Neural crest cell (in vitro differentiated cells): ENCODE measurements around the gene GPR146. TPM values are rescaled to one million over a fixed set of nuclear protein-coding genes. Genes with fewer than 3 reads are reported as not detected.

ENCODE experiments used
- DNase-seq: peaks from one replicate; pipeline ENCODE4 v3.0.0; 2021; ENCODE audit warnings: low read depth, mixed read lengths, low spot score
- H3K27ac Mint-ChIP-seq: one replicate; pipeline ENCODE4 v1.8.0; 2021; ENCODE audit warnings: mild to moderate bottlenecking, mixed read lengths; ENCODE audit not compliant: unreplicated experiment
- H3K27me3 Mint-ChIP-seq: 2 replicates; pipeline ENCODE4 v1.8.0; 2021; ENCODE audit warnings: low read depth, mild to moderate bottlenecking, mixed read lengths
- H3K36me3 Mint-ChIP-seq: 2 replicates; pipeline ENCODE4 v1.8.0; 2021; ENCODE audit warnings: low read depth, mild to moderate bottlenecking, mixed read lengths
- H3K4me1 Mint-ChIP-seq: 2 replicates; pipeline ENCODE4 v1.8.0; 2021; ENCODE audit warnings: mixed read lengths
- H3K4me3 Mint-ChIP-seq: one replicate; pipeline ENCODE4 v1.8.0; 2021; ENCODE audit warnings: mild to moderate bottlenecking, mixed read lengths
- H3K9me3 Mint-ChIP-seq: 2 replicates; pipeline ENCODE4 v1.8.0; 2021; ENCODE audit warnings: mixed read lengths
- CTCF ChIP-seq: fragments of 200-600 bp; sonication (generic); conservative IDR thresholded peaks from 2 replicates; pipeline ENCODE4 v1.5.0; 2021; ENCODE audit warnings: antibody characterized with exemption, mild to moderate bottlenecking
- total RNA-seq: library from RNA; stranded (reverse); gene quantifications from 2 replicates; pipeline ENCODE4 v1.2.1, GENCODE V29; 2021

Gene GPR146
- total RNA-seq, 1 donor from 2014 or later = not detected

GRCh38 chr7:1093916-1094508 lies 49.7 kb downstream of the GPR146 start:
- no peak for DNase-seq
- TF ChIP-seq CTCF = no peak
- no peak overlapping the region for H3K4me3 Mint-ChIP-seq
- peak overlapping the region; percentile 13 for H3K27ac Mint-ChIP-seq
- peaks cover 9% of the 10 kb centered on the region for H3K4me1 Mint-ChIP-seq
- peaks cover 9% of the 10 kb centered on the region for H3K36me3 Mint-ChIP-seq
- no peaks in the 10 kb centered on the region for H3K9me3 Mint-ChIP-seq
- H3K27me3 Mint-ChIP-seq = no peaks in the 10 kb centered on the region

- Mint-ChIP-seq H3K36me3 (peaks cover 9% of the 10 kb centered on the region), H3K27me3 (no peaks in the 10 kb centered on the region), H3K27ac (no peak overlapping the region), H3K9me3 (no peaks in the 10 kb centered on the region), H3K4me1 (peaks cover 8% of the 10 kb centered on the region), H3K4me3 (no peak overlapping the region)
- DNase-seq = no peak
- no peak for TF ChIP-seq CTCF
Observed at GRCh38 chr7:1094870-1095269, 50.5 kb downstream of the GPR146 start.

GRCh38 chr7:1095621-1096155 lies 51.3 kb downstream of the GPR146 start:
- H3K4me1 Mint-ChIP-seq = peaks cover 8% of the 10 kb centered on the region
- DNase-seq = no peak
- TF ChIP-seq CTCF = no peak
- H3K9me3 Mint-ChIP-seq = no peaks in the 10 kb centered on the region
- no peak overlapping the region for H3K4me3 Mint-ChIP-seq
- peaks cover 9% of the 10 kb centered on the region for H3K36me3 Mint-ChIP-seq
- H3K27me3 Mint-ChIP-seq = no peaks in the 10 kb centered on the region
- peak overlapping the region; percentile 35 for H3K27ac Mint-ChIP-seq

- Mint-ChIP-seq H3K9me3 (no peaks in the 10 kb centered on the region), H3K27me3 (no peaks in the 10 kb centered on the region), H3K4me3 (no peak overlapping the region), H3K36me3 (peaks cover 9% of the 10 kb centered on the region), H3K27ac (peak overlapping the region; percentile 75), H3K4me1 (peaks cover 8% of the 10 kb centered on the region)
- no peak for DNase-seq
- no peak for TF ChIP-seq CTCF
Observed at GRCh38 chr7:1096156-1097119, 52.1 kb downstream of the GPR146 start.

GRCh38 chr7:1097120-1097504 lies 52.8 kb downstream of the GPR146 start:
- H3K27ac Mint-ChIP-seq = peak overlapping the region; percentile 75
- H3K27me3 Mint-ChIP-seq = no peaks in the 10 kb centered on the region
- H3K9me3 Mint-ChIP-seq = no peaks in the 10 kb centered on the region
- TF ChIP-seq CTCF = no peak
- peaks cover 11% of the 10 kb centered on the region for H3K4me1 Mint-ChIP-seq
- no peak for DNase-seq
- peaks cover 9% of the 10 kb centered on the region for H3K36me3 Mint-ChIP-seq
- no peak overlapping the region for H3K4me3 Mint-ChIP-seq
